ENCODE measurements around the gene RAB44. TPM values are rescaled to one million over a fixed set of nuclear protein-coding genes. Genes with fewer than 3 reads are reported as not detected.

RAB44 gene

GRCh38 chr6:36779227-36779626 lies 81.6 kb downstream of the RAB44 start:
- Histone ChIP-seq H3K4me3 (ENCODE audit: low read length) (no peak overlapping the region), H3K4me1 (ENCODE audit: control insufficient read depth, insufficient read depth, low read length) (no peaks in the 10 kb centered on the region), H3K9me3 (replicated peaks; ENCODE audit: low read length) (no peaks in the 10 kb centered on the region), H3K27me3 (ENCODE audit: control insufficient read depth, insufficient read depth, low read length) (peaks cover 44% of the 10 kb centered on the region), H3K4me2 (ENCODE audit: low read length) (no peak overlapping the region), H3K9ac (ENCODE audit: low read depth, low read length) (no peak overlapping the region), H3K36me3 (ENCODE audit: insufficient read depth, low read length) (no peaks in the 10 kb centered on the region)

GRCh38 chr6:36780442-36781177 lies 83.0 kb downstream of the RAB44 start:
- no peak overlapping the region for H3K4me2 ChIP-seq (ENCODE audit: low read length)
- no peaks in the 10 kb centered on the region for H3K4me1 ChIP-seq (ENCODE audit: control insufficient read depth, insufficient read depth, low read length)
- H3K27me3 ChIP-seq (ENCODE audit: control insufficient read depth, insufficient read depth, low read length): peaks cover 41% of the 10 kb centered on the region
- no peak overlapping the region for H3K4me3 ChIP-seq (ENCODE audit: low read length)
- no peaks in the 10 kb centered on the region for H3K9me3 ChIP-seq (replicated peaks; ENCODE audit: low read length)
- no peak overlapping the region for H3K9ac ChIP-seq (ENCODE audit: low read depth, low read length)
- no peaks in the 10 kb centered on the region for H3K36me3 ChIP-seq (ENCODE audit: insufficient read depth, low read length)

GRCh38 chr6:36781669-36782068 lies 84.0 kb downstream of the RAB44 start:
- H3K9me3 ChIP-seq (replicated peaks; ENCODE audit: low read length): no peaks in the 10 kb centered on the region
- H3K4me2 ChIP-seq (ENCODE audit: low read length): no peak overlapping the region
- no peak overlapping the region for H3K9ac ChIP-seq (ENCODE audit: low read depth, low read length)
- no peaks in the 10 kb centered on the region for H3K36me3 ChIP-seq (ENCODE audit: insufficient read depth, low read length)
- peaks cover 31% of the 10 kb centered on the region for H3K27me3 ChIP-seq (ENCODE audit: control insufficient read depth, insufficient read depth, low read length)
- H3K4me1 ChIP-seq (ENCODE audit: control insufficient read depth, insufficient read depth, low read length): no peaks in the 10 kb centered on the region
- no peak overlapping the region for H3K4me3 ChIP-seq (ENCODE audit: low read length)

Small RNA genes lying within 50 kb of the gene (small RNA-seq; reads per million reads assigned to genes)
- not detected for gene RF00019

All from skeletal muscle satellite cell (primary cell).